ENCODE data around the gene DCXR.

DNA sequence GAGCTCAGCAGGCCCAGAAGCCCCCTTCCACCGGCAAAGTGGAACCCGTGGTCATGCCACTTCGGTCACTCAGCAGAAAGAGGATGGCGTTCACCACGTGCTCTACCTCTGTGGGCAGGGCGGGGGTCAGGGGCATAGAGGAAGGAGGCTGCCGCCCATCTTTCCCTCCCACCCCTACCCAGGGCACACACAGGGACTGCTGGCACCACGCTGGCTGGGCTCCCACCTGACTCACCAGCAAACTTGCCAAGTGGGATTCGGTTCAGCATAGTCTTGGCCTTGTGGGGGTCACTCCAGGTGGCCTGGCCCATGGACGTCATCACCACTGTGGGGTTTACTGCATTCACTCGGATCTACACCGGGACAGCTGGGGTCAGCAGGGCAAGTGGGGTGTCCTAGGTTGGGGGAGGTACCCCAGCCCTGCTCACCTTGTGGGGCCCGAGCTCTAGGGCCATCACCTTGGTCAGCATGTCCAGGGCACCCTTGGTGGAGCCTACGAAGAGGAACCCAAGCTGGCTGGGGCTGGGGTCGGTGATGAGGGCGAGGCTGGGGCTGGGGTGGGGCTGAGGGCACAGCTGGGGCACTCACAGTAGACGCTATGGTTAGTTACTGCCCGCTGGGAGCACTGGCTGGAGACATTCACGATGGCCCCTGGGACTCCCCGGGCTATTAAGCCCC, 1.4 kb downstream of the DCXR start:
- TF ChIP-seq, protein P1, sequence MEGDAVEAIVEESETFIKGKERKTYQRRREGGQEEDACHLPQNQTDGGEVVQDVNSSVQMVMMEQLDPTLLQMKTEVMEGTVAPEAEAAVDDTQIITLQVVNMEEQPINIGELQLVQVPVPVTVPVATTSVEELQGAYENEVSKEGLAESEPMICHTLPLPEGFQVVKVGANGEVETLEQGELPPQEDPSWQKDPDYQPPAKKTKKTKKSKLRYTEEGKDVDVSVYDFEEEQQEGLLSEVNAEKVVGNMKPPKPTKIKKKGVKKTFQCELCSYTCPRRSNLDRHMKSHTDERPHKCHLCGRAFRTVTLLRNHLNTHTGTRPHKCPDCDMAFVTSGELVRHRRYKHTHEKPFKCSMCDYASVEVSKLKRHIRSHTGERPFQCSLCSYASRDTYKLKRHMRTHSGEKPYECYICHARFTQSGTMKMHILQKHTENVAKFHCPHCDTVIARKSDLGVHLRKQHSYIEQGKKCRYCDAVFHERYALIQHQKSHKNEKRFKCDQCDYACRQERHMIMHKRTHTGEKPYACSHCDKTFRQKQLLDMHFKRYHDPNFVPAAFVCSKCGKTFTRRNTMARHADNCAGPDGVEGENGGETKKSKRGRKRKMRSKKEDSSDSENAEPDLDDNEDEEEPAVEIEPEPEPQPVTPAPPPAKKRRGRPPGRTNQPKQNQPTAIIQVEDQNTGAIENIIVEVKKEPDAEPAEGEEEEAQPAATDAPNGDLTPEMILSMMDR (IDR thresholded peaks at IDR 0.05 in 4 of 5, conservative IDR thresholded peaks at IDR 0.05 in 1 of 5) = no peak
- TF ChIP-seq POLR2A (IDR thresholded peaks at IDR 0.05) = no peak

Data from gastrocnemius medialis (tissue), 4 donors.